ENCODE measurements around the gene PTTG2. TPM values are rescaled to one million over a fixed set of nuclear protein-coding genes. Genes with fewer than 3 reads are reported as not detected.

The PTTG2 gene
- total and polyA plus RNA-seq, 2 of the 4 experiments (the other 2 are of a cell fraction): not detected

DNA sequence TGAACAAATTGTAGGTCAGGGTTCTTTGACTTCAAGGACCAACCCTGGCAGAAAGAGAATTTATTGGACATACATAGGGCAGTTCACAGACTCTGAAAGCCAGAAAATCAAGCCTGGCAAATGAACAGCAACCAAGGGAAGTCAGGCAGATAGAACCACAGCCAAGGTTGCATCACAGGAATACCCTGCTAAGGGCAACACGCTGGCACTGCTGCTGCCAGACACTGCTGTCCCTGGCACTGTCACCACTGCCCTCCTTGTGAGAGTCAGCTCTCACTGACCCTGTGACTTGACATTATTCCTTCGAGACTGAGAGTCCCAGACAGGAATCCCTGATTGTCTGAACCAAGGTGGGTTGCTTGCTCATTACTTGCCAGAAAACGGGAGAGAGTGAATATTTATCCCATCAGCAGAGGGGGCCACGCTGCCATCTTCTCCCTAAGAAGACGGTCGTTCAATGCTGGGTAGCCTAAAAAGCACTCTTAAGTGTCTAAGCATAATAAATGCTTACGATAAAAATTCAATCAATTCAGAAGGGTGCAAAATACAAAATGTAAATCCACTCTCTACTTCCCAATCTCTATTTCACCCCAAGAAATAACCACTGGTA is 23.2 kb upstream of the PTTG2 start:
- dilution Hi-C loops (cut with HindIII; ENCODE audit: low sequenced_read_pairs, unreplicated experiment): no loop called here
- WGBS, 2 experiments (ENCODE audit: extremely low coverage in 2 of 2, insufficient read length in 1 of 2): 57% methylated on average over 1 of the region's 7 CpGs; no CpG with 5 or more reads in 1 of the 2 experiments
- intact Hi-C loops (cut with micrococcal nuclease): no loop called here
- Histone ChIP-seq H2AK5ac (ENCODE audit: low read depth, low read length) (no peak overlapping the region), H3K9me3 (ENCODE audit: control insufficient read depth, insufficient read depth, low read length) (no peaks in the 10 kb centered on the region), H4K5ac (ENCODE audit: low read depth, low read length) (no peak overlapping the region), H3K4me2 (ENCODE audit: low read depth, low read length) (no peak overlapping the region), H2AFZ (replicated peaks; ENCODE audit: low read length, poor library complexity) (no peak overlapping the region), H3K4me1 (ENCODE audit: control insufficient read depth, insufficient read depth, low read length) (no peaks in the 10 kb centered on the region), H3K79me1 (ENCODE audit: low read depth in 1 of 2, low read length in 2 of 2) (no peaks in the 10 kb centered on the region), H4K91ac (ENCODE audit: insufficient read depth, low read depth, low read length) (no peak overlapping the region), H3K9ac (ENCODE audit: low read depth, low read length) (no peak overlapping the region), H4K8ac (ENCODE audit: low read depth in 2 of 2, low read length in 2 of 2) (no peak overlapping the region), H2BK5ac (ENCODE audit: low read depth, low read length, poor library complexity, severe bottlenecking) (no peak overlapping the region), H3K4ac (ENCODE audit: low read depth, low read length) (no peak overlapping the region), H3K36me3 (ENCODE audit: control insufficient read depth, insufficient read depth, low read length) (no peaks in the 10 kb centered on the region), H3K23ac (ENCODE audit: low read depth, low read length) (no peak overlapping the region), H3K18ac (ENCODE audit: low read depth, low read length) (no peak overlapping the region), H3K4me3 (ENCODE audit: insufficient read depth, low read depth, low read length) (no peak overlapping the region), H2BK20ac (ENCODE audit: low read depth, low read length) (no peak overlapping the region), H3K27me3 (ENCODE audit: control insufficient read depth, insufficient read depth, low read length) (peaks cover 38% of the 10 kb centered on the region), H3K56ac (ENCODE audit: extremely low read depth, insufficient read depth, low read length) (no peak overlapping the region), H3K14ac (replicated peaks; ENCODE audit: low read depth, low read length) (no peak overlapping the region), H3K27ac (ENCODE audit: insufficient read depth, low read length) (no peak overlapping the region), H4K20me1 (ENCODE audit: insufficient read depth, low read length) (no peaks in the 10 kb centered on the region), H2BK120ac (ENCODE audit: low read depth, low read length) (no peak overlapping the region), H2BK15ac (ENCODE audit: low read depth, low read length) (no peak overlapping the region), H3K9me1 (ENCODE audit: insufficient read depth, low read length) (no peaks in the 10 kb centered on the region), H2AK9ac (replicated peaks; ENCODE audit: low read depth, low read length, poor library complexity) (no peak overlapping the region)
- DNase-seq (no peak), ATAC-seq (ENCODE audit: low read depth) (no peak)
- TF ChIP-seq CEBPB (IDR thresholded peaks at IDR 0.05; ENCODE audit: low read depth, low read length) (no peak), RAD21 (IDR thresholded peaks at IDR 0.05; ENCODE audit: low read length) (no peak), MAFK (IDR thresholded peaks at IDR 0.05; ENCODE audit: low read depth, low read length) (no peak), SMC3 (IDR thresholded peaks at IDR 0.05; ENCODE audit: low read depth, low read length) (no peak), FOS (IDR thresholded peaks at IDR 0.05; ENCODE audit: low read depth, low read length) (no peak), POLR2A (IDR thresholded peaks at IDR 0.05; ENCODE audit: low read depth, low read length) (no peak), MXI1 (IDR thresholded peaks at IDR 0.05; ENCODE audit: borderline replicate concordance, low read depth, low read length) (no peak), CHD1 (IDR thresholded peaks at IDR 0.05; ENCODE audit: low read depth, low read length) (no peak), NFE2L2 (IDR thresholded peaks at IDR 0.05; ENCODE audit: low read depth, low read length) (no peak), BHLHE40 (IDR thresholded peaks at IDR 0.05; ENCODE audit: low read depth, low read length) (no peak)
- TF ChIP-seq, protein P1, sequence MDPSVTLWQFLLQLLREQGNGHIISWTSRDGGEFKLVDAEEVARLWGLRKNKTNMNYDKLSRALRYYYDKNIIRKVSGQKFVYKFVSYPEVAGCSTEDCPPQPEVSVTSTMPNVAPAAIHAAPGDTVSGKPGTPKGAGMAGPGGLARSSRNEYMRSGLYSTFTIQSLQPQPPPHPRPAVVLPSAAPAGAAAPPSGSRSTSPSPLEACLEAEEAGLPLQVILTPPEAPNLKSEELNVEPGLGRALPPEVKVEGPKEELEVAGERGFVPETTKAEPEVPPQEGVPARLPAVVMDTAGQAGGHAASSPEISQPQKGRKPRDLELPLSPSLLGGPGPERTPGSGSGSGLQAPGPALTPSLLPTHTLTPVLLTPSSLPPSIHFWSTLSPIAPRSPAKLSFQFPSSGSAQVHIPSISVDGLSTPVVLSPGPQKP (IDR thresholded peaks at IDR 0.05; ENCODE audit: borderline replicate concordance, low read depth, low read length): no peak
- TF ChIP-seq, protein P2, sequence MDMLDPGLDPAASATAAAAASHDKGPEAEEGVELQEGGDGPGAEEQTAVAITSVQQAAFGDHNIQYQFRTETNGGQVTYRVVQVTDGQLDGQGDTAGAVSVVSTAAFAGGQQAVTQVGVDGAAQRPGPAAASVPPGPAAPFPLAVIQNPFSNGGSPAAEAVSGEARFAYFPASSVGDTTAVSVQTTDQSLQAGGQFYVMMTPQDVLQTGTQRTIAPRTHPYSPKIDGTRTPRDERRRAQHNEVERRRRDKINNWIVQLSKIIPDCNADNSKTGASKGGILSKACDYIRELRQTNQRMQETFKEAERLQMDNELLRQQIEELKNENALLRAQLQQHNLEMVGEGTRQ (IDR thresholded peaks at IDR 0.05; ENCODE audit: low read depth, low read length): no peak
- POLR2A ChIA-PET (ENCODE audit: unreplicated experiment): no interaction called here
- in situ Hi-C loops (cut with MboI; ENCODE audit: low sequenced_read_pairs): no loop called here
- BruUV-seq (replicated peaks): no TSS peak
- CTCF ChIA-PET: no interaction called here
